ENCODE measurements around the gene WNT1. TPM values are rescaled to one million over a fixed set of nuclear protein-coding genes. Genes with fewer than 3 reads are reported as not detected.

Gene WNT1
- total RNA-seq, 1 donor from 2014 or later: not detected

DNA sequence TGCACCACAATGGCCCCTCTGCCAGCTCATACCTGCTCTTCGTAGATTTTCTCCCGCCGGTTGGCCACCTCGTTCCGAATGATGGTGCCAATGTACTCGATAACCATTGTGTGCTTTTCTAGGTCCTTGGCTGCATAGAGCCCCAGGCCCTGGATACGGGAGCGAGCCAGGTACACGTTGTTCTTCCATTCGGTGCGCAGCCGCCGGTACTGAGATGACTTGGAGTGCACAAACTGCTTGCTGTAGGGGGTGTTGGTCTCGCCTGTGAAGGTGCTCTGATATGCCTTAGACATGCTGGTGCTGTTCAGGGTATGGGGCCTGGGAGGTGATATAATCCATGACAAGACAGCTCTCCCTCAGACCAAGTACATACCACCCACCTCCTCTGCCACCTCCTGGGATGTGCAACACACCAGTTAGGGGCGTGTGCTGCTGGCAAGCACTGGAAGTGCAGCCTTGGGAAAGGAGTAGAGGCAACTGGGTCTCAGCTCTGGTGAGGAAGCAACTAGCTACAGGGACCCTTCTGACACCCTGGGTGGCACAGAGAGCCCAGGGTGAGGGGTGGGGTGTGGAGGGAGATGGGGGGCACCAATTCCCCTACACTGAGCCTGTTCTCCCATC, 44.5 kb downstream of the WNT1 start:
- Histone ChIP-seq H3K27me3 (ENCODE audit: control insufficient read depth, insufficient read depth, low read length) (no peaks in the 10 kb centered on the region), H3K4me3 (ENCODE audit: low read depth, low read length) (no peak overlapping the region), H3K36me3 (ENCODE audit: control insufficient read depth, insufficient read depth, low read length) (peaks cover 35% of the 10 kb centered on the region)
- FAIRE-seq (no peak), DNase-seq (ENCODE audit: low read depth) (no peak)
- TF ChIP-seq, protein P1, sequence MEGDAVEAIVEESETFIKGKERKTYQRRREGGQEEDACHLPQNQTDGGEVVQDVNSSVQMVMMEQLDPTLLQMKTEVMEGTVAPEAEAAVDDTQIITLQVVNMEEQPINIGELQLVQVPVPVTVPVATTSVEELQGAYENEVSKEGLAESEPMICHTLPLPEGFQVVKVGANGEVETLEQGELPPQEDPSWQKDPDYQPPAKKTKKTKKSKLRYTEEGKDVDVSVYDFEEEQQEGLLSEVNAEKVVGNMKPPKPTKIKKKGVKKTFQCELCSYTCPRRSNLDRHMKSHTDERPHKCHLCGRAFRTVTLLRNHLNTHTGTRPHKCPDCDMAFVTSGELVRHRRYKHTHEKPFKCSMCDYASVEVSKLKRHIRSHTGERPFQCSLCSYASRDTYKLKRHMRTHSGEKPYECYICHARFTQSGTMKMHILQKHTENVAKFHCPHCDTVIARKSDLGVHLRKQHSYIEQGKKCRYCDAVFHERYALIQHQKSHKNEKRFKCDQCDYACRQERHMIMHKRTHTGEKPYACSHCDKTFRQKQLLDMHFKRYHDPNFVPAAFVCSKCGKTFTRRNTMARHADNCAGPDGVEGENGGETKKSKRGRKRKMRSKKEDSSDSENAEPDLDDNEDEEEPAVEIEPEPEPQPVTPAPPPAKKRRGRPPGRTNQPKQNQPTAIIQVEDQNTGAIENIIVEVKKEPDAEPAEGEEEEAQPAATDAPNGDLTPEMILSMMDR (IDR thresholded peaks at IDR 0.05; ENCODE audit: insufficient read depth, low read length, severe bottlenecking): no peak

DNA sequence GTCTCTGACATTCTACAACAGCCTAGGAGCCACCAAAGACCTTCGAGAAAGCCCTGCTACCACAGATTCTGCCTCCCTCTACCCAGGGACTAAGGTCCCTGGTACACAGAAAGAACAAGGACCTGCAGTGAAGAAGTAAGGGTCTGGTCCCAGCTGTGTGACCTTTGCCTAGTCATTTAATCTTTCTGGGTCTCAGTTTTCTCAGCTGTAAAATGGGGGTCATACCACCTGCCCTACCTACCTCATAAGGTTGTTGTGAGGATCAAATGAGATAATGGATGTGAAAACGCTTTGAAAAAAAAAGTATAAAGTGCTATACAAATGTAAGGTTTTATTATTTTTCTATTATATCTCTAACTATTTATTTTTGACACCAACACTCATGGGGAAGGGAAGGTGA, 45.7 kb downstream of the WNT1 start:
- H3K27me3 ChIP-seq (ENCODE audit: control insufficient read depth, insufficient read depth, low read length): no peaks in the 10 kb centered on the region
- FAIRE-seq (no peak), DNase-seq (ENCODE audit: low read depth) (no peak)
- TF ChIP-seq, protein P1 (IDR thresholded peaks at IDR 0.05; ENCODE audit: insufficient read depth, low read length, severe bottlenecking): no peak
- H3K4me3 ChIP-seq (ENCODE audit: low read depth, low read length): no peak overlapping the region
- H3K36me3 ChIP-seq (ENCODE audit: control insufficient read depth, insufficient read depth, low read length): peaks cover 43% of the 10 kb centered on the region

DNA sequence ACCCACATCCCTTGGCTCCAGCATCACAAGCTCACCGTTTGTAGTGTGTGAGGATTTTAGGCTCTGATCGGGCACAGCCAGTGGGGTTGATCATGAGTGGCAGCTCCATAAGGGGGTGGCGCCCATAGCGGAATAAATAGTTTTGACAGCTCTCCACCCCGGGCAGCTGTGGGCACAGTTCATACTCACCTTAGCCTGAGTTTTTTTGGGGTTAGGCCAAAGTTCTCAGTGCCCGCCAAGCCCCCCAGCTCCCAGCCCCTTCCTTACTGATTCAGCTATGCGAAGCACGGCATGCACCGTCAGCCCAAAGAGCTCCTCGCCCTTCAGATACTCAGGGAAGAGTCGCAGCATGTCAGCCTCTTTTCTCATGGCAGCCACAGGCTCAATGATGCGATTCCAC, 46.4 kb downstream of the WNT1 start:
- Histone ChIP-seq H3K4me3 (ENCODE audit: low read depth, low read length) (no peak overlapping the region), H3K27me3 (ENCODE audit: control insufficient read depth, insufficient read depth, low read length) (no peaks in the 10 kb centered on the region), H3K36me3 (ENCODE audit: control insufficient read depth, insufficient read depth, low read length) (peaks cover 46% of the 10 kb centered on the region)
- TF ChIP-seq, protein P1 (IDR thresholded peaks at IDR 0.05; ENCODE audit: insufficient read depth, low read length, severe bottlenecking): no peak
- FAIRE-seq: no peak
- no peak for DNase-seq (ENCODE audit: low read depth)

DNA sequence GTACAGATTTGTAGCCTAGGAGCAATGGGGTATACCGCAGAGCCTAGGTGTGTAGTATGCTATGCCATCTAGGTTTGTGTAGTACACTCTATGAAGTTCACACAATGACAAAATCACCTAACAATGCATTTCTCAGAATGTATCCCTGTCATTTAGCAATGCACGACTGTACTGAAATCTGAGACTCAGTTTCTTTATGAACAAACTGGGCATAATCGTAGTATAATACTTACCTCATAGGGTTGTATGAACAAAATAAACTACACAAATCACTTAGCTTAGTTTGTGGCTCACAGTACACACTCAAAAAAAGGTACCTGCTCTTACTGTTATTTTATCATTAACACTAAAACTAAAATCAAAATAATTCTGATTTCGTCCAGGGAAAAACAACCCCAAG, 47.3 kb downstream of the WNT1 start:
- no peak for FAIRE-seq
- Histone ChIP-seq H3K36me3 (ENCODE audit: control insufficient read depth, insufficient read depth, low read length) (peaks cover 49% of the 10 kb centered on the region), H3K4me3 (ENCODE audit: low read depth, low read length) (no peak overlapping the region), H3K27me3 (ENCODE audit: control insufficient read depth, insufficient read depth, low read length) (no peaks in the 10 kb centered on the region)
- DNase-seq (ENCODE audit: low read depth): no peak
- TF ChIP-seq, protein P1 (IDR thresholded peaks at IDR 0.05; ENCODE audit: insufficient read depth, low read length, severe bottlenecking): no peak

DNA sequence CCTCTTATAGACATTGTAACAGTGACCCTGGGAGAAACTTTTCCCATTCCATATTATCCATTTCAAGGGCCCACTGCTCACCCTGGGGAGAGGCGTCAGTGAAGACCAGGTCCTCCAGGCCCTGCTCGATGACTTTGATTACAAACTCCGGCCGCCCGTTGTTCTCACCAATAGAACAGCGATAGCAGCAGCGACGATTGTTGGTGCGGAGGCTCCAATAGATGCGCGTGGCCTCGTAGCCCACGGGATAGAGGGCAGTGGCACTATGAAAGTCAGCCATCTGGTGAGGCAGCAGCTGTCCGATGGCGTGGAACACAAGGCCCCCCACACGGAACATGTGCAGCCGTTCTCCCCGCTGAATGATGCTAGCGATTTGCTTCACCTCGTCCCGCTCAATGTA, 48.0 kb downstream of the WNT1 start:
- DNase-seq (ENCODE audit: low read depth) (no peak), FAIRE-seq (no peak)
- no peak overlapping the region for H3K4me3 ChIP-seq (ENCODE audit: low read depth, low read length)
- no peaks in the 10 kb centered on the region for H3K27me3 ChIP-seq (ENCODE audit: control insufficient read depth, insufficient read depth, low read length)
- peaks cover 50% of the 10 kb centered on the region for H3K36me3 ChIP-seq (ENCODE audit: control insufficient read depth, insufficient read depth, low read length)
- TF ChIP-seq, protein P1 (IDR thresholded peaks at IDR 0.05; ENCODE audit: insufficient read depth, low read length, severe bottlenecking): no peak

All from bronchial epithelial cell (primary cell).